Effector memory CD4-positive, alpha-beta T cell (primary cell): ENCODE measurements around the gene NDP.

ENCODE experiments used
- DNase-seq, 3 donors: peaks; one replicate each; pipeline ENCODE4 v3.0.0-alpha.2; 2020
- H3K27ac ChIP-seq: 2 replicates; pipeline ENCODE4 v1.7.0; 2013; ENCODE audit warnings: mild to moderate bottlenecking, low read length, moderate library complexity; ENCODE audit not compliant: insufficient read depth, poor library complexity, severe bottlenecking
- H3K27me3 ChIP-seq: replicated peaks from 2 replicates; pipeline ENCODE4 v1.7.0; 2013; ENCODE audit warnings: mild to moderate bottlenecking, low read length; ENCODE audit not compliant: insufficient read depth, control insufficient read depth, poor library complexity, severe bottlenecking
- H3K36me3 ChIP-seq: 2 replicates; pipeline ENCODE4 v1.7.0; 2013; ENCODE audit warnings: mild to moderate bottlenecking, low read length, moderate library complexity; ENCODE audit not compliant: control insufficient read depth, insufficient read depth
- H3K4me1 ChIP-seq: 2 replicates; pipeline ENCODE4 v1.7.0; 2013; ENCODE audit warnings: low read length, mild to moderate bottlenecking; ENCODE audit not compliant: control insufficient read depth, insufficient read depth, poor library complexity, severe bottlenecking
- H3K4me3 ChIP-seq: 2 replicates; pipeline ENCODE4 v1.7.0; 2013; ENCODE audit warnings: low read length, low read depth, mild to moderate bottlenecking; ENCODE audit not compliant: insufficient read depth, poor library complexity, severe bottlenecking
- H3K9me3 ChIP-seq: 2 replicates; pipeline ENCODE4 v1.7.0; 2013; ENCODE audit warnings: mild to moderate bottlenecking, low read length, moderate library complexity; ENCODE audit not compliant: control insufficient read depth
- total RNA-seq, 3 donors: gene quantifications; one replicate each; lab custom pipeline; 2026; lab: John Stamatoyannopoulos, UW

The NDP gene
- total RNA-seq, result 0 reads per million in 3 donors

DNA sequence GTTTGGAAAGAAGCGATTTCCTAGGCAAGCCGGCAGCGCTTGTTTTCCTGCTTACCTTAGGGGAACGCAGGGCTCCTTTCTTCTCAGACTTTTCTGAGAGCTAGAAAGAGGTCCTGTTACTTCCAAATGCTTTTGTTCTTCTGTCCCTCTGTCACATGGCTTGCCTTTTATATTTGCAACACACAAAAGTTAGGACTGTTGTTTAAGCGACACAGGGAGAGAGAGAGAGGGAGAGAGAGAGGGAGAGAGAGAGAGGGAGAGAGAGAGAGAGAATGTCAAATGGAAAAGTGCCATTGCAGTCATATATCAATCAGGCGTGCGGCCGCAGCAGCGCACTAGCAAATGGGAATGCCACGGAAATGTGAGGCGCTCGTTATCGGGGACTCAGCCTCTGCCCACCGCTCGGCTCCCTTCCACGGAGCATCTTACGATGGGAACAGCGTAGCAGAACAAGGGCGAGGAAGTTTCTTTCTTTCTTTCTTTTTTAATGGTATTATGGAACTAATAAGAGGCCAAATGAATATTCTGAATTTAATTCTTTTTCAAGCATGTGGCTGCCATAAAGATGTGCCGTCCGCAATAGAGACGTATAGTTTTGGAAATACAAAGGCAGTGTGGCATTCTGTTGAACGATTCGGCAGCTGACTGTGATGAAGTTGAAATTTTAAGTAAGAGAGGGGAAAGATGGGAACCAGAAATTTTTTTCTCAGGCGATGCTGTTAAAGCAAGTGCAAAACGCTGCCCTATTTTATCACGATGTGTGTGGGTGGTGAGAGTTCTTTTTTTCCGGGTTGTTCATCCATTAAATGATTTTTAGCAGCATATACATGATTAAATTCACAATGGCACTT is at the start of gene NDP:
TSS of gene NDP (minus strand) at position 142 of the 851 bp plus-strand sequence. CDS start 14,745 bp downstream, outside the sequence.
- H3K4me1 ChIP-seq, result no peaks in the 10 kb centered on the region
- H3K9me3 ChIP-seq, result no peaks in the 10 kb centered on the region
- no peak within 1 kb of the TSS for H3K27ac ChIP-seq
- H3K36me3 ChIP-seq, result no peaks in the 10 kb centered on the region
- H3K27me3 ChIP-seq, result no peaks in the 10 kb centered on the region
- peak within 1 kb of the TSS; percentile 4 for H3K4me3 ChIP-seq
- no peak for DNase-seq

GRCh38 chrX:44022964-44023363 is 49.8 kb upstream of the NDP start:
- no peak overlapping the region for H3K4me3 ChIP-seq
- H3K27ac ChIP-seq, result no peak overlapping the region
- no peak for DNase-seq
- H3K27me3 ChIP-seq, result no peaks in the 10 kb centered on the region
- no peaks in the 10 kb centered on the region for H3K9me3 ChIP-seq
- H3K4me1 ChIP-seq, result no peaks in the 10 kb centered on the region
- H3K36me3 ChIP-seq, result no peaks in the 10 kb centered on the region

DNA sequence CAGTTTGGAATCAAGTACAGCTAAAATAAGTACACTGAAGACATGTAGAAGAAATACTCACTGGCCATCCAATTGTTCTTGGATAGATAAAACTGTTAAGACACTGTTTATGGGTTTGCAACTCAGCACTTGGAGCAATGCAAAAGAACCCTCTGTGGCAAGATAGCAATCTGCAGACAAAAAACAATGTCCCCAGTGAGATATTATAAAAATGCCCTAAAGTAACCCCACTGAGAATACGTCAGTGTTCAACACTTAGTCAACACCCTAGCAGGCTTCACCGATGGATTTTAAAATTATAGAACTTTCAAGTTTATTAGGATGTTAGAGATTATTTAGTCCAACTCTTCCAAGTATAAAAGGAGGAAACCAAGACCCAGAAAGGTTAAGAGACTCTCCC is 47.5 kb upstream of the NDP start:
- no peak overlapping the region for H3K4me3 ChIP-seq
- no peaks in the 10 kb centered on the region for H3K4me1 ChIP-seq
- no peak overlapping the region for H3K27ac ChIP-seq
- H3K9me3 ChIP-seq, result no peaks in the 10 kb centered on the region
- DNase-seq, result no peak
- no peaks in the 10 kb centered on the region for H3K36me3 ChIP-seq
- no peaks in the 10 kb centered on the region for H3K27me3 ChIP-seq

DNA sequence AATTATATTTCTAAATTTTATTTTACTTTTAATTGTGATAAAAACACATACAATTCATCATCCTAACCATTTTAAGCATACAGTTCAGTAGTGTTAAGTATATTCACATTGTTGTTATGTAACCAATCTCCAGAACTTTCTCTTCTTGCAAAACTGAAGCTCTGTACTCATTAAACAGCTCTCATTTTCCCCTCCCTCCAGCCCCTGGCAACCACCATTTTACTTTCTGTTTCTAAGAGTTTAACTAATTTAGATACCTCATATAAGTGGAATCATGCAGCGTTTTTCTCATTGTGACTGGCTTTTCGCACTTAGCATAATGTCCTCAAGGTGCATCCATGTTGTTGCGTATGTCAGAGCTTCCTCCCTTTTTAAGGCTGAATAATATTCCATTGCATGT is 46.7 kb upstream of the NDP start:
- Histone ChIP-seq H3K27me3 (no peaks in the 10 kb centered on the region), H3K4me1 (no peaks in the 10 kb centered on the region), H3K4me3 (no peak overlapping the region), H3K36me3 (no peaks in the 10 kb centered on the region), H3K9me3 (no peaks in the 10 kb centered on the region), H3K27ac (no peak overlapping the region)
- no peak for DNase-seq

GRCh38 chrX:44017676-44018075 is 44.5 kb upstream of the NDP start:
- Histone ChIP-seq H3K27ac (no peak overlapping the region), H3K36me3 (no peaks in the 10 kb centered on the region), H3K4me3 (no peak overlapping the region), H3K4me1 (no peaks in the 10 kb centered on the region), H3K27me3 (no peaks in the 10 kb centered on the region), H3K9me3 (no peaks in the 10 kb centered on the region)
- no peak for DNase-seq

DNA sequence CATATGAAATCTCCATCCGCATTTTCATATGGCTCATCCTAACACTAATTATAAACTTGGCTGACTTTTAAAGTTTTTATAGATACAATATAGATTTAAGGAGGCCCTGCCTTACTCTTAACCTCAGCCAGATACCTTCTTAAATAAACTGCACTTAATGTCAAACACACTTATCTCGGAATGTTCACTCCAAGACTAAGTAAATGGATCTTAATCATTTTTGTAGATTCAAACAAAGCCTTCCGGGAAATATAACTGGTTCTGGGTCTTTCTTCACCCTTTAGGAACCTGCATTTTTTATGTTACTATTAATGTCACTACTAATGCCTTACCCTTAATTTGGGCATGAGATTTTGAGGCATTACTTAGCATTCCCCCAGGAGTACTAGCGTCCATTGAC is 43.7 kb upstream of the NDP start:
- no peaks in the 10 kb centered on the region for H3K4me1 ChIP-seq
- H3K27ac ChIP-seq, result no peak overlapping the region
- H3K27me3 ChIP-seq, result no peaks in the 10 kb centered on the region
- H3K9me3 ChIP-seq, result no peaks in the 10 kb centered on the region
- no peak for DNase-seq
- H3K4me3 ChIP-seq, result no peak overlapping the region
- H3K36me3 ChIP-seq, result no peaks in the 10 kb centered on the region

DNA sequence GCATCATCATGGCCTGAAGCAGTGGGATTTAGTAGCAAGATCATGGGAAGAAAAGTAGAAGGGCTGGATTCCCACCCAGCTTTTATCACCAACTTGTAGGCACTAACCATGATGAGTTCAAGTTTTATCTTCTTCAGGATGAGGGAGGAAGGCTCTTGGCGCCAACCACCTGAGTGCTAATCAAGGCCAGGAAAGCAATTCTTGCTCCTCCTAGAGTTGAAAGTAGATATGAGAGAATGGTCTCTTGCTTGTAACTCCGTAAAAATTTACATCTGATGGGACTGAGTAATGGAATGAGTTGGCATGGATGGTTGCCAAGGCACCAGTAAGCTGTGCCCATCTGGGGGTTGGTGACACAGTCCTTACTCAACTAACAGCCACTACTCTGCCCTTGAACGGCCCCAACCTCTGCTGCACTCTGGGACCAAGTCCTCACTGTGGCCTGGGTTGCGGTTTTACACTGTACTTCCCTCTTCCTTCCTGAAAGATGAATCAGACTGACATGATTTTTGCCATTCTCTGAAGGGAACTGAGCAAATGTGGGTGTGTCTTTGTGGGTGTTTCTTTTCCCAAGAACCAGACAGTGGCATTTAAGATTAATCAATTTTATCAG is 39.4 kb upstream of the NDP start:
- Histone ChIP-seq H3K27me3 (no peaks in the 10 kb centered on the region), H3K4me1 (no peaks in the 10 kb centered on the region), H3K4me3 (no peak overlapping the region), H3K36me3 (no peaks in the 10 kb centered on the region), H3K27ac (no peak overlapping the region), H3K9me3 (no peaks in the 10 kb centered on the region)
- DNase-seq, result peak in 1 of 3 donors; percentile 3

- no peaks in the 10 kb centered on the region for H3K36me3 ChIP-seq
- no peak for DNase-seq
- H3K27ac ChIP-seq, result no peak overlapping the region
- H3K4me1 ChIP-seq, result no peaks in the 10 kb centered on the region
- H3K4me3 ChIP-seq, result no peak overlapping the region
- H3K9me3 ChIP-seq, result no peaks in the 10 kb centered on the region
- no peaks in the 10 kb centered on the region for H3K27me3 ChIP-seq
These were observed 38.3 kb upstream of the NDP start for GRCh38 chrX:44011506-44011905.

DNA sequence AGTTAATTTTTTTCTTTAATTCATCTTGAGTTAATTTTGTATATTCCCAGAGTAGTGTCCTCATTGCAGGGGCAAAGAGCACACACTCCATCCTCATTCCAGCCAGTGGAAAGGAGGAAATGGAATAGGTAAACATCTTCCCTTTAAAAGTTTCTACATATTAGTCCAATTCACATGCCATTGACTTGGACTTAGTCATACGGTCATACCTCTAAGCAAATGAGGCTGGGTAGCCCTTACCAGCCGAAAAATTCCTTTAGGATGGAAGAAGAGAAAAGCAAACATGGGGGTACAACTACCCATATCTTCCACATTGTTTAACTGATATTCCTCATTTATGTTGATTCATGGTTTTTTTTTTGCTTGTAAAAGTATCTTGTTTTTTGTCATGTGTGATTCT is 37.4 kb upstream of the NDP start:
- no peak overlapping the region for H3K27ac ChIP-seq
- H3K27me3 ChIP-seq, result no peaks in the 10 kb centered on the region
- H3K9me3 ChIP-seq, result no peaks in the 10 kb centered on the region
- DNase-seq, result no peak
- no peaks in the 10 kb centered on the region for H3K4me1 ChIP-seq
- no peaks in the 10 kb centered on the region for H3K36me3 ChIP-seq
- no peak overlapping the region for H3K4me3 ChIP-seq

GRCh38 chrX:44006081-44006480 is 32.9 kb upstream of the NDP start:
- H3K4me1 ChIP-seq, result no peaks in the 10 kb centered on the region
- H3K27ac ChIP-seq, result no peak overlapping the region
- H3K27me3 ChIP-seq, result no peaks in the 10 kb centered on the region
- no peak for DNase-seq
- H3K36me3 ChIP-seq, result no peaks in the 10 kb centered on the region
- H3K9me3 ChIP-seq, result no peaks in the 10 kb centered on the region
- H3K4me3 ChIP-seq, result no peak overlapping the region
